Activated CD4-positive, alpha-beta T cell treated with anti-CD3 and anti-CD28 coated beads, Interleukin-2, amount 10 ng/mL, durations not matched to agents 24 days and 14 days (primary cell): Measurements from ENCODE around the gene DYNLT2B. TPM values are rescaled to one million over a fixed set of nuclear protein-coding genes. Genes with fewer than 3 reads are reported as not detected.
"Not testable (repeated sequence)": the region's sequence is repeated elsewhere in the genome, so short reads cannot be mapped to it uniquely, and the experiment has no call there.

Source experiments
- DNase-seq: peaks from one replicate; pipeline ENCODE4 v3.0.0; 2022
- H3K27ac Mint-ChIP-seq: one replicate; pipeline ENCODE4 v1.8.0; 2022; ENCODE audit warnings: mild to moderate bottlenecking, mixed read lengths
- H3K27me3 Mint-ChIP-seq: one replicate; pipeline ENCODE4 v1.8.0; 2022; ENCODE audit warnings: mixed read lengths
- H3K36me3 Mint-ChIP-seq: one replicate; pipeline ENCODE4 v1.8.0; 2022; ENCODE audit warnings: low read depth, mild to moderate bottlenecking, mixed read lengths
- H3K4me1 Mint-ChIP-seq: one replicate; pipeline ENCODE4 v1.8.0; 2021; ENCODE audit warnings: mixed read lengths
- H3K4me3 Mint-ChIP-seq: one replicate; pipeline ENCODE4 v1.8.0; 2022; ENCODE audit warnings: mild to moderate bottlenecking, moderate library complexity, mixed read lengths
- H3K9me3 Mint-ChIP-seq: one replicate; pipeline ENCODE4 v1.8.0; 2021; ENCODE audit warnings: mixed read lengths
- intact Hi-C: fragments of 100-400 bp; cut with micrococcal nuclease; formaldehyde crosslinking; loops from one replicate; pipeline ENCODE4 v1.15.1; 2023
- total RNA-seq: library from RNA; stranded (reverse); gene quantifications from 2 replicates; pipeline ENCODE4 v1.2.3, GENCODE V29; 2022

DYNLT2B gene
- total RNA-seq, 1 donor from 2014 or later, result 11.8 TPM

DNA sequence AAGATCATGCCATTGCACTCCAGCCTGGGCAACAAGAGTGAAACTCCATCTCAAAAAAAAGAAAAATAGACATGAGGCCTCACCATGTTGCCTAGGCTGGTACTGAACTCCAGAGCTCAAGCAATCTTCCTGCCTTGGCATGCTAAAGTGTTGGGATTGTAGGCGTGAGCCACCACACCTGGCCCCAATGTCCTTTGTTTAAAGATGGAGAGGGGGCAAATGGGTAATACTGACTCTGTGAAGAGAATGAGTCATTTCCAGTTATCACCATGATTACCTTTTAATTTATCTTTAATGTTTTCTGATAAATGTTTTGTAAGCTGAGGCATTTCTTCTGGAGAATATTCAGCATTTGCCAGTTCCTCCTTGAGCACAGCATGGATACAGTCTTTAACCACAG lies 2.2 kb downstream of the DYNLT2B start:
- intact Hi-C loops, result loop anchor here (5.0 kb wide), 1 partner anchor 201 kb away; the partner anchor contains the start of gene SMCO1
- no peak overlapping the region for H3K4me3 Mint-ChIP-seq
- peaks cover 8% of the 10 kb centered on the region for H3K4me1 Mint-ChIP-seq
- H3K27me3 Mint-ChIP-seq, result no peaks in the 10 kb centered on the region
- H3K36me3 Mint-ChIP-seq, result peaks cover 8% of the 10 kb centered on the region
- H3K27ac Mint-ChIP-seq, result no peak overlapping the region
- H3K9me3 Mint-ChIP-seq, result no peaks in the 10 kb centered on the region
- DNase-seq, result no peak

GRCh38 chr3:196314597-196314996 lies 3.4 kb downstream of the DYNLT2B start:
- no peak for DNase-seq
- Mint-ChIP-seq H3K27ac (peak overlapping the region; percentile 30), H3K27me3 (no peaks in the 10 kb centered on the region), H3K36me3 (peaks cover 8% of the 10 kb centered on the region), H3K4me1 (peaks cover 8% of the 10 kb centered on the region), H3K9me3 (no peaks in the 10 kb centered on the region), H3K4me3 (no peak overlapping the region)
- intact Hi-C loops, result no loop called here

DNA sequence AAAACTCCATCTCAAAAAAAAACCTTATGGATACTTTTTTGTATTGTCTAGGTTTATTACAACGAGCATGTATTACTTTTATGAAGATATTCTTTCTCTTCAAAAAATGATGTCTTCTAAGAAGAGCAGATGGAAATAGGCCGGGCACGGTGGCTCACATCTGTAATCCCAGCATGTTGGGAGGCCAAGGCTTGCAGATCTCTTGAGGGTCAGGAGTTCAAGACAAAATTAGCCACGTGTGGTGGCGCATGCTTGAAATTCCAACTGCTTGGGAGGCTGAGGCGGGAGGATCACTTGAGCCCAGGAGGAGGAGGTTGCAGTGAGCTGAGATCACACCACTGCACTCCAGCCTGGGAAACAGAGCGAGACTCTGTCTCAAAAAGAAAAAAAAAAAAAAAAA lies 4.0 kb downstream of the DYNLT2B start:
- H3K36me3 Mint-ChIP-seq, intact Hi-C loops, H3K9me3 Mint-ChIP-seq, H3K27ac Mint-ChIP-seq, H3K4me3 Mint-ChIP-seq, DNase-seq, H3K4me1 Mint-ChIP-seq, H3K27me3 Mint-ChIP-seq: not testable (repeated sequence)

GRCh38 chr3:196302960-196303359 lies 15.1 kb downstream of the DYNLT2B start:
- H3K4me3 Mint-ChIP-seq, H3K27ac Mint-ChIP-seq, H3K4me1 Mint-ChIP-seq, H3K27me3 Mint-ChIP-seq, H3K9me3 Mint-ChIP-seq, DNase-seq, intact Hi-C loops: not testable (repeated sequence)
- H3K36me3 Mint-ChIP-seq, result peaks cover 22% of the 10 kb centered on the region

GRCh38 chr3:196302551-196302950 lies 15.5 kb downstream of the DYNLT2B start:
- intact Hi-C loops, DNase-seq, H3K27me3 Mint-ChIP-seq, H3K4me3 Mint-ChIP-seq, H3K27ac Mint-ChIP-seq, H3K9me3 Mint-ChIP-seq, H3K4me1 Mint-ChIP-seq: not testable (repeated sequence)
- H3K36me3 Mint-ChIP-seq, result peaks cover 22% of the 10 kb centered on the region

GRCh38 chr3:196298521-196298920 lies 19.5 kb downstream of the DYNLT2B start:
- Mint-ChIP-seq H3K9me3 (no peaks in the 10 kb centered on the region), H3K36me3 (peaks cover 18% of the 10 kb centered on the region)
- DNase-seq, result no peak

DNA sequence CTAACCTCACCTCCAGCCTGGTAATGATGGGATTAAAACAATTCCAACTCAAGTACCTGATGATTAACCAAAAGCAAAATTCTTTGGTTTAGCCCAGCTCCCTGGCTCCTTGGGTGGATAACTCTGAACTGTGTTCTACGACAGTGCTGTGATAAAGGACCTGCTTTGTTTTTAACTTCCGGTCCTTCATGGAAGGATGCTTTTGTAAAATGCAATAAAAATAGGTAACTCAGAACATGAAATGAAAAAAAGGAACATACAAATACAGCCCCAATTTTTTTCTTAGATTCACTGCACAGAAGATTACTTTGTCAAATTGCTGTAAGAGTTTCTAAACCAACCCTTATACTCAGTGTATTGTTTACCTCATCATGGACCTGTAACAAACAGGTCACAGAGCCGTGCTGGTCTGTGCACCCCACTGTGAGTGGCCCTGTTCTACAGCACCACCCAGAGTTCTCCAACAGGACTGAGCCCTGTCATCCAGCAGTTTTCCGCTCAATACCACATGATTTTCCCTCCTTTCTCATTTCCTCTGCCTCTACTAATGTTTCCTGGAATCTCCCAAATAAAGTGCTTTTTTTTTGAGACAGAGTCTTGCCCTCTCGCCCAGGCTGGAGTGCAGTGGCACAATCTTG lies 25.6 kb downstream of the DYNLT2B start:
- H3K4me1 Mint-ChIP-seq, result peaks cover 9% of the 10 kb centered on the region
- no peak for DNase-seq
- no peaks in the 10 kb centered on the region for H3K9me3 Mint-ChIP-seq
- peaks cover 5% of the 10 kb centered on the region for H3K36me3 Mint-ChIP-seq
- no peak overlapping the region for H3K27ac Mint-ChIP-seq
- no peaks in the 10 kb centered on the region for H3K27me3 Mint-ChIP-seq
- H3K4me3 Mint-ChIP-seq, result no peak overlapping the region
- intact Hi-C loops, result no loop called here

More at GRCh38 chr3:196298521-196298920, 19.5 kb downstream of the DYNLT2B start:
- intact Hi-C loops, result no loop called here
- Mint-ChIP-seq H3K4me3 (no peak overlapping the region), H3K27me3 (no peaks in the 10 kb centered on the region), H3K27ac (no peak overlapping the region), H3K4me1 (peaks cover 3% of the 10 kb centered on the region)

- H3K4me3 Mint-ChIP-seq, result peak overlapping the region; percentile 99
- DNase-seq, result no peak
- peaks cover 12% of the 10 kb centered on the region for H3K36me3 Mint-ChIP-seq
- intact Hi-C loops, result no loop called here
- H3K27ac Mint-ChIP-seq, result peak overlapping the region; percentile 98
- no peaks in the 10 kb centered on the region for H3K27me3 Mint-ChIP-seq
- peaks cover 35% of the 10 kb centered on the region for H3K4me1 Mint-ChIP-seq
- no peaks in the 10 kb centered on the region for H3K9me3 Mint-ChIP-seq
Measured at GRCh38 chr3:196288141-196288460, 29.9 kb downstream of the DYNLT2B start.

GRCh38 chr3:196287440-196288140 lies 30.4 kb downstream of the DYNLT2B start, which contains the start of gene PCYT1A:
Gene PCYT1A, minus strand, starts transcription at chr3:196287726. Its CDS starts 17,195 bp downstream, at chr3:196270531.
- DNase-seq, result peak; percentile 93
- peak within 1 kb of the TSS; percentile 99 for H3K4me3 Mint-ChIP-seq
- no peaks in the 10 kb centered on the region for H3K27me3 Mint-ChIP-seq
- intact Hi-C loops, result loop anchor here (1.0 kb wide), 3 partner anchors 8 to 31 kb away; partner anchors contain the start of gene DYNLT2B
- no peaks in the 10 kb centered on the region for H3K9me3 Mint-ChIP-seq
- H3K4me1 Mint-ChIP-seq, result peaks cover 35% of the 10 kb centered on the region
- H3K27ac Mint-ChIP-seq, result peak within 1 kb of the TSS; percentile 98
- peaks cover 12% of the 10 kb centered on the region for H3K36me3 Mint-ChIP-seq

GRCh38 chr3:196287090-196287439 lies 31.0 kb downstream of the DYNLT2B start:
- intact Hi-C loops, result loop anchor here (1.0 kb wide), 3 partner anchors 8 to 31 kb away; partner anchors contain the start of gene DYNLT2B

GRCh38 chr3:196284396-196284795 lies 33.6 kb downstream of the DYNLT2B start:
- no peak overlapping the region for H3K27ac Mint-ChIP-seq
- H3K4me1 Mint-ChIP-seq, result peaks cover 57% of the 10 kb centered on the region
- H3K27me3 Mint-ChIP-seq, result no peaks in the 10 kb centered on the region
- no peak overlapping the region for H3K4me3 Mint-ChIP-seq
- no peaks in the 10 kb centered on the region for H3K9me3 Mint-ChIP-seq
- peaks cover 18% of the 10 kb centered on the region for H3K36me3 Mint-ChIP-seq
- intact Hi-C loops, result no loop called here
- DNase-seq, result no peak

More at GRCh38 chr3:196287090-196287439, 31.0 kb downstream of the DYNLT2B start:
- H3K27me3 Mint-ChIP-seq, result no peaks in the 10 kb centered on the region
- H3K36me3 Mint-ChIP-seq, result peaks cover 14% of the 10 kb centered on the region
- no peaks in the 10 kb centered on the region for H3K9me3 Mint-ChIP-seq
- peak overlapping the region; percentile 98 for H3K27ac Mint-ChIP-seq
- H3K4me1 Mint-ChIP-seq, result peaks cover 38% of the 10 kb centered on the region
- DNase-seq, result no peak
- H3K4me3 Mint-ChIP-seq, result peak overlapping the region; percentile 99

DNA sequence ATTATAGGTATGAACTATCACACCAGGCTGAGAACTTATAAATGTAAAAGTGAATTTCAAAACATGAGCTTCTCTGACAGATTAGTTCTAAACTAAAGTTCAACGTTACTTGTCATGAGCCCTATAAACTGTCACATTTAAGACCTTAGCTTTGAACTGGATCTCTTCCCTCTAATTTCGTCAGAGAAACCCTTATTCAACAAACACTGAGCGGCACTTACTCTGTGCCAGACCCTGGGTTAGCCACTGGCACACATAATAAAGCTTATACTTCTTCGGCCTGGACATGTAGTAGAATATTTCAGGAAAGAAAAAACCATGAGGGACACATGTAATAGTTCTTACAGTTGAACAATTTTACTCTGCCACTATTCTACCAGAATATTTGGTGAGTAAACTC lies 36.1 kb downstream of the DYNLT2B start:
- DNase-seq, result no peak
- no peak overlapping the region for H3K4me3 Mint-ChIP-seq
- no peaks in the 10 kb centered on the region for H3K9me3 Mint-ChIP-seq
- intact Hi-C loops, result no loop called here
- peak overlapping the region; percentile 39 for H3K27ac Mint-ChIP-seq
- H3K36me3 Mint-ChIP-seq, result peaks cover 21% of the 10 kb centered on the region
- H3K27me3 Mint-ChIP-seq, result no peaks in the 10 kb centered on the region
- peaks cover 66% of the 10 kb centered on the region for H3K4me1 Mint-ChIP-seq

GRCh38 chr3:196280689-196281440 lies 37.2 kb downstream of the DYNLT2B start:
- intact Hi-C loops, result no loop called here
- DNase-seq, result peak; percentile 79
- peak overlapping the region; percentile 55 for H3K4me3 Mint-ChIP-seq
- no peaks in the 10 kb centered on the region for H3K27me3 Mint-ChIP-seq
- peaks cover 59% of the 10 kb centered on the region for H3K4me1 Mint-ChIP-seq
- peaks cover 21% of the 10 kb centered on the region for H3K36me3 Mint-ChIP-seq
- no peaks in the 10 kb centered on the region for H3K9me3 Mint-ChIP-seq
- H3K27ac Mint-ChIP-seq, result peak overlapping the region; percentile 10

DNA sequence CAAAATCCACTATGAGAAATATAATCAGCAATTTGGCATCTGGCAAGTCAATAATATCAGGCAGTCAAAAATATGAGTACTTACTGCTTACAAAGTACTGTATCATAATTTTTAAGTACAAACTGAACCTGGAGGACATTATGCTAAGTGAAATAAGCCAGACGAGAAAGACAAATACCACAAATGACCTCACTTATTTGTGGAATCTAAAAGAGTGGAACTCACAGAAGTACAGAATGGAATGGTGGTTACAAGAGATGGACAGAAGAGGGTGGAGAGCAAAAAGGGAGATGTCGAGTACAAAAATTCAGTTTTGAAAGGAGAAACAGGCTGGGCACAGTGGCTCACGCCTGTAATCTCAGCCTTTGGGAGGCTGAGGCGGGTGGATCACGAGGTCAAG lies 42.9 kb downstream of the DYNLT2B start:
- peaks cover 38% of the 10 kb centered on the region for H3K36me3 Mint-ChIP-seq
- no peaks in the 10 kb centered on the region for H3K9me3 Mint-ChIP-seq
- no peaks in the 10 kb centered on the region for H3K27me3 Mint-ChIP-seq
- peak overlapping the region; percentile 88 for H3K27ac Mint-ChIP-seq
- H3K4me3 Mint-ChIP-seq, result peak overlapping the region; percentile 74
- intact Hi-C loops, result loop anchor here (10.0 kb wide), 1 partner anchor 450 kb away; no protein-coding TSS in a partner anchor
- DNase-seq, result peak; percentile 63
- peaks cover 56% of the 10 kb centered on the region for H3K4me1 Mint-ChIP-seq
